Upper lobe of left lung (tissue), 6 donors: ENCODE results near the gene MAN2B2. TPM values are rescaled to one million over a fixed set of nuclear protein-coding genes. Genes with fewer than 3 reads are reported as not detected.

Experiments
- ATAC-seq, 2 donors: fragments of 200-7000 bp; cut with Tn5 transposase; one replicate each; pipeline ENCODE4 v1.9.1; 2022; ENCODE audit warnings: mild to moderate bottlenecking in 2 of 2, moderate library complexity in 2 of 2; ENCODE audit not compliant: low FRiP score in 2 of 2
- DNase-seq, 2 donors: peaks; one replicate each; pipeline ENCODE4 v3.0.0-alpha.2; 2019 to 2020
- H3K27ac ChIP-seq, 4 donors: fragments of 200-600 bp; sonication (generic); one replicate each; pipeline ENCODE4 v1.5.1; 2016 to 2019
- H3K27me3 ChIP-seq, 4 donors: fragments of 200-600 bp; sonication (generic); one replicate each; pipeline ENCODE4 v1.5.1; 2017 to 2019
- H3K36me3 ChIP-seq, 4 donors: fragments of 200-600 bp; sonication (generic); one replicate each; pipeline ENCODE4 v1.5.1; 2016 to 2019
- H3K4me1 ChIP-seq, 4 donors: fragments of 200-600 bp; sonication (generic); one replicate each; pipeline ENCODE4 v1.5.1; 2018 to 2019
- H3K4me3 ChIP-seq, 4 donors: fragments of 200-600 bp; sonication (generic); one replicate each; pipeline ENCODE4 v1.5.1; 2017 to 2019; ENCODE audit warnings: mild to moderate bottlenecking in 2 of 4, moderate library complexity in 1 of 4
- H3K9me3 ChIP-seq, 4 donors: fragments of 200-600 bp; sonication (generic); one replicate each; pipeline ENCODE4 v1.5.1; 2018 to 2019
- EP300 ChIP-seq, 4 donors: sonication (generic); formaldehyde crosslinking; IDR thresholded peaks; one replicate each; pipeline ENCODE4 v1.5.1; 2017; ENCODE audit warnings: antibody characterized with exemption in 4 of 4, control low read depth in 2 of 4
- POLR2A ChIP-seq, 4 donors: fragments of 450-650 bp; IDR thresholded peaks; one replicate each; pipeline ENCODE4 v1.5.1; 2016 to 2017; ENCODE audit warnings: antibody characterized with exemption in 4 of 4, mild to moderate bottlenecking in 2 of 4
- POLR2AphosphoS5 ChIP-seq, 2 donors: sonication (generic); formaldehyde crosslinking; IDR thresholded peaks; one replicate each; pipeline ENCODE4 v1.5.1; 2017; ENCODE audit warnings: antibody characterized with exemption in 2 of 2
- WGBS, 2 donors: methylation state at CpG; one replicate each; pipeline ENCODE4 v1.1.5; 2017 to 2018; 5-methylcytosine and 5-hydroxymethylcytosine counted together
- total RNA-seq, 6 donors: library from RNA; depleted of rRNA in 4 of 6; stranded (reverse); fragments of >200 nt in 4 of 6; gene quantifications; one replicate each; pipeline versions ENCODE4 v1.1.0 to v1.2.1, GENCODE V29; 2016 to 2021
- TF ChIP-seq, protein P1 (sequence below), 6 experiments: fragments of 450-650 bp in 4 of 6; fragments of 200-600 bp in 2 of 6; sonication (generic) in 2 of 6; IDR thresholded peaks; one replicate each; pipeline ENCODE4 v1.5.1; 2016 to 2019; ENCODE audit warnings: antibody characterized with exemption in 6 of 6
- donor health status: DM: no; HTN: no; CAD: no; lungs with moderate emphysema.
- donor health status: DM: no; HTN: yes; CAD: no; lungs with severe emphysema.

Gene MAN2B2
- total RNA-seq, 6 donors from 2014 or later: 17.4 to 44.0 (median 35.4) TPM

DNA sequence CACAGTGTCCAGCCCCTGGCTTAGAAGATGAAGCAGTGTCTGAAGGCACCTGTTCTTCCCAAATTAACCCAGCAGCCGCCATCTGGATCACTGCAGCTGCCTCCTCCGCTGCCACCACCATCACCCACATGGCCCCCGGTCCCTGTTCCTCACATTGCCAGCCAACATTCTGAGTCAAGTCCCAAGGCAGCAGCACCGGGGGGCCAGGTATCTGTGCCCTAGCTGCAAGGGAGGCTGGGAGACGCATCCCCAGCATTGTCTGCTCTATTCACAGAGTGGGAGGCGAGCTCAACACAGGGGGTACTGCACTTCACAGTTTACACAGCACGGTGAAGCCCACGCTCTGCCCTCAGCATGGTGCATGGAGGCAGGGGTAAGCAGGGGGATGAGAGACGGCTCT, 42.3 kb upstream of the MAN2B2 start:
- no peaks in the 10 kb centered on the region for H3K4me1 ChIP-seq
- TF ChIP-seq POLR2A (IDR thresholded peaks at IDR 0.05): no peak
- no peak for TF ChIP-seq EP300 (IDR thresholded peaks at IDR 0.05)
- TF ChIP-seq, protein P1, sequence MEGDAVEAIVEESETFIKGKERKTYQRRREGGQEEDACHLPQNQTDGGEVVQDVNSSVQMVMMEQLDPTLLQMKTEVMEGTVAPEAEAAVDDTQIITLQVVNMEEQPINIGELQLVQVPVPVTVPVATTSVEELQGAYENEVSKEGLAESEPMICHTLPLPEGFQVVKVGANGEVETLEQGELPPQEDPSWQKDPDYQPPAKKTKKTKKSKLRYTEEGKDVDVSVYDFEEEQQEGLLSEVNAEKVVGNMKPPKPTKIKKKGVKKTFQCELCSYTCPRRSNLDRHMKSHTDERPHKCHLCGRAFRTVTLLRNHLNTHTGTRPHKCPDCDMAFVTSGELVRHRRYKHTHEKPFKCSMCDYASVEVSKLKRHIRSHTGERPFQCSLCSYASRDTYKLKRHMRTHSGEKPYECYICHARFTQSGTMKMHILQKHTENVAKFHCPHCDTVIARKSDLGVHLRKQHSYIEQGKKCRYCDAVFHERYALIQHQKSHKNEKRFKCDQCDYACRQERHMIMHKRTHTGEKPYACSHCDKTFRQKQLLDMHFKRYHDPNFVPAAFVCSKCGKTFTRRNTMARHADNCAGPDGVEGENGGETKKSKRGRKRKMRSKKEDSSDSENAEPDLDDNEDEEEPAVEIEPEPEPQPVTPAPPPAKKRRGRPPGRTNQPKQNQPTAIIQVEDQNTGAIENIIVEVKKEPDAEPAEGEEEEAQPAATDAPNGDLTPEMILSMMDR (IDR thresholded peaks at IDR 0.05): no peak
- no peak for TF ChIP-seq POLR2AphosphoS5 (IDR thresholded peaks at IDR 0.05)
- H3K4me3 ChIP-seq: no peak overlapping the region
- WGBS, 2 donors: 72 to 81% methylated on average over 6 to 9 of the region's 9 CpGs
- H3K9me3 ChIP-seq: no peaks in the 10 kb centered on the region
- H3K27me3 ChIP-seq: no peaks in the 10 kb centered on the region
- H3K27ac ChIP-seq: no peak overlapping the region
- no peaks in the 10 kb centered on the region for H3K36me3 ChIP-seq
- ATAC-seq (no peak), DNase-seq (no peak)

DNA sequence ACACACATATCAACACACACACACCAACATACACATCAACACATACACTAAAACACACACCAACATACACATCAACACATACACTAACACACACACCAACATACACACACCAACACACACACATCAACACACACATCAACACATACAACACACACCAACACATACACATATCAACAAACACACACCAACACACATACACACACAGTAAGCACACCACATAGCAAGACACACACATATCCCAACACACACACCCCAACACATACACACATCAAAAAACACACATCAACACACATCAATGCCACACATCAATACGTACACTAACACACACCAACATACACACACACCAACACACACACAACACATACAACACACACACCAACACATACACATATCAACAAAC, 40.9 kb upstream of the MAN2B2 start:
- DNase-seq (no peak), ATAC-seq (no peak)
- Histone ChIP-seq H3K36me3 (no peaks in the 10 kb centered on the region), H3K27me3 (no peaks in the 10 kb centered on the region), H3K27ac (no peak overlapping the region), H3K9me3 (no peaks in the 10 kb centered on the region), H3K4me3 (no peak overlapping the region), H3K4me1 (no peaks in the 10 kb centered on the region)
- WGBS, 2 donors: 97 to 100% methylated on average over 1 of the region's 1 CpG
- TF ChIP-seq POLR2AphosphoS5 (IDR thresholded peaks at IDR 0.05) (no peak), POLR2A (IDR thresholded peaks at IDR 0.05) (no peak), EP300 (IDR thresholded peaks at IDR 0.05) (no peak)
- TF ChIP-seq, protein P1 (IDR thresholded peaks at IDR 0.05): no peak

DNA sequence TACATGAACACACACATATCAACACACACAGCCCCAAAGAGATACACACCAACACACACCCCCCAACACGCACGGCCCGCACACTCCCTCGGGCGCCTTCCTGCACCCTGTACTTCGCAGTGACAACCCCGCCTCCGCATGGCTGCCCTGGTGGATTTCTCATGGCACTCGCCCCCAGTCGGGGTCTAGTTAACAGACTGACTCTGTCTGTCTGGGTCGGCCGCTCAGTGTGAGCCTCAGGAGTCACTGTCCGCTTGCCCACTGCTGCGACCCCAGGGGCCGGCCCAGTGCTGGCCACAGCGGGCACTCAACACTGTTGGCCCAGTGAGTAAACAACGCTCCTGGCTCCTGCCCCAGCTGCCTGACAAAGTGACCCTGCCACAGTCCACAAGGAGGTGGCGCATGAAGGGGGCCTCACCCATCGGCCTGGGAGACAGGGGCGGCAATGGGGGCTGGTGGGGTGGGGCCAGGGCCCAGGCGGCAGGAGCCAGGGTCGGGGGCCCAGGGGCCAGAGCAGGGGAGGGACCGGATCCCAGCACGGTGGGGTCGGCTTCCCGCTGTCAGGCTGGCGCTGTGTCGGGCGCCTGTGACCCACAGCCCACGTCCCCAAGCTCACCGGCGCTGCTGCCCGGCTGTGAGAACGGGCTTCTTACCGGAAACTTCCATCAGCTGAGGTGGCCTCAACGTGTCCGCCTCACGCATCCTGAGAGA, 40.2 kb upstream of the MAN2B2 start:
- H3K36me3 ChIP-seq: no peaks in the 10 kb centered on the region
- H3K9me3 ChIP-seq: no peaks in the 10 kb centered on the region
- H3K27me3 ChIP-seq: no peaks in the 10 kb centered on the region
- DNase-seq (no peak), ATAC-seq (no peak)
- no peak overlapping the region for H3K4me3 ChIP-seq
- WGBS, 2 donors: 88 to 91% methylated on average over 30 to 33 of the region's 38 CpGs
- H3K27ac ChIP-seq: no peak overlapping the region
- no peak for TF ChIP-seq POLR2A (IDR thresholded peaks at IDR 0.05)
- TF ChIP-seq, protein P1 (IDR thresholded peaks at IDR 0.05): no peak
- no peak for TF ChIP-seq EP300 (IDR thresholded peaks at IDR 0.05)
- no peak for TF ChIP-seq POLR2AphosphoS5 (IDR thresholded peaks at IDR 0.05)
- no peaks in the 10 kb centered on the region for H3K4me1 ChIP-seq

DNA sequence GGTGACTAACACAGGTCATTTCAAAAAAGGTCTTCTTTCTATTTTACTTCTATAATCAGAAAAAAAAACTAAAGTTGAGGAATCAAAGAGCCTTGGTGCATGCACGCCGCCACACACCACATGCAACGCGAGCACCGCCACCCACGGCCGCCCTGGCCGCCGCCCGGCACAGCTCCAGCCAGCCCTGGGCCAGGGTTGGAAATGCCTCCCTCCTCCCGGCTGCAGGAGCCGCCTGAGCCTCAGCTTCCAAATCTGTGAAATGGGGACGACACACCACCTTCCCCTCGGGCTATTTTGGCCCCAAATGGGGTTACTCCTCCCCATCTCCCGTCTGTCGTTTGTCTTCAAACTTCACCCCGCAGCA, 39.7 kb upstream of the MAN2B2 start:
- H3K27me3 ChIP-seq: no peaks in the 10 kb centered on the region
- no peaks in the 10 kb centered on the region for H3K4me1 ChIP-seq
- TF ChIP-seq, protein P1 (IDR thresholded peaks at IDR 0.05): no peak
- TF ChIP-seq EP300 (IDR thresholded peaks at IDR 0.05) (no peak), POLR2AphosphoS5 (IDR thresholded peaks at IDR 0.05) (no peak), POLR2A (IDR thresholded peaks at IDR 0.05) (no peak)
- ATAC-seq (no peak), DNase-seq (no peak)
- WGBS, 2 donors: 89 to 95% methylated on average over 17 of the region's 17 CpGs
- no peak overlapping the region for H3K27ac ChIP-seq
- H3K9me3 ChIP-seq: peaks cover 0 to 3% (median under 1%) of the 10 kb centered on the region in 4 donors
- H3K36me3 ChIP-seq: no peaks in the 10 kb centered on the region
- no peak overlapping the region for H3K4me3 ChIP-seq

DNA sequence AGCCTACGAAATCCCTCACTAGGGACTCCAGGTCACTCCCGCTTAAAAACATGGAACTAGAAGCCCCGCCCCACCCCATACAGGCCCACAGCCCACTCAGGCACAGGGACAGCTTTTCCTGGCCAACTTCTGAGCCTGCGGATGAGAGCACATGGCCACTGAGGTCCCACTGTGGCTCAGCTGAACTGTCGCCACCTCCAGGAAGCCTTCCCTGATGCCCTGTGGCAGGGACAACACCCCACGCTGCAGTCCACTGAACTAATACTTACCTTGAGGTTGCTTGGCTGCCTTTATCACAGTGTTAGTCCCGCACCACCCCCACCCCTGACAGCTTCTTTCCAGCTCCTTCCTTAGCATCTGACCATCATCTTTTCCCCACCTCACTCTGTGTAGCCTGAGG, 39.3 kb upstream of the MAN2B2 start:
- Histone ChIP-seq H3K4me1 (no peaks in the 10 kb centered on the region), H3K36me3 (no peaks in the 10 kb centered on the region), H3K27me3 (no peaks in the 10 kb centered on the region), H3K4me3 (no peak overlapping the region), H3K27ac (no peak overlapping the region), H3K9me3 (peaks cover 0 to 7% (median 4%) of the 10 kb centered on the region in 4 donors)
- 89 to 90% methylated on average over 7 of the region's 7 CpGs for WGBS, 2 donors
- DNase-seq: no peak
- TF ChIP-seq EP300 (IDR thresholded peaks at IDR 0.05) (no peak), POLR2A (IDR thresholded peaks at IDR 0.05) (no peak), POLR2AphosphoS5 (IDR thresholded peaks at IDR 0.05) (no peak)
- TF ChIP-seq, protein P1 (IDR thresholded peaks at IDR 0.05): no peak
- ATAC-seq: no peak
